ENCODE results near the gene PAX4.
A peak's percentile ranks its signal among the peaks of the same experiment; 100 is the strongest.

PAX4 gene

GRCh38 chr7:127632276-127632910 lies 14.5 kb upstream of the PAX4 start:
- in situ Hi-C loops (cut with MboI; ENCODE audit: low pct_unique_long_range_greater_than_20kb, low sequenced_read_pairs, unreplicated experiment): no loop called here
- no peak for TF ChIP-seq CTCF (IDR thresholded peaks at IDR 0.05; ENCODE audit: extremely low read depth, insufficient read depth, missing control alignments)
- no peak for DNase-seq (ENCODE audit: low spot score)

- in situ Hi-C loops (cut with MboI; ENCODE audit: low pct_unique_long_range_greater_than_20kb, low sequenced_read_pairs, unreplicated experiment): no loop called here
- TF ChIP-seq CTCF (IDR thresholded peaks at IDR 0.05; ENCODE audit: extremely low read depth, insufficient read depth, missing control alignments): peak; percentile 65
- peak; percentile 42 for DNase-seq (ENCODE audit: low spot score)
These were observed 11.4 kb upstream of the PAX4 start for GRCh38 chr7:127629268-127629854.

- in situ Hi-C loops (cut with MboI; ENCODE audit: low pct_unique_long_range_greater_than_20kb, low sequenced_read_pairs, unreplicated experiment): no loop called here
- DNase-seq (ENCODE audit: low spot score): no peak
- peak; percentile 33 for TF ChIP-seq CTCF (IDR thresholded peaks at IDR 0.05; ENCODE audit: extremely low read depth, insufficient read depth, missing control alignments)
These were observed 10.5 kb upstream of the PAX4 start for GRCh38 chr7:127628445-127628844.

- no peak for DNase-seq (ENCODE audit: low spot score)
- TF ChIP-seq CTCF (IDR thresholded peaks at IDR 0.05; ENCODE audit: extremely low read depth, insufficient read depth, missing control alignments): no peak
- in situ Hi-C loops (cut with MboI; ENCODE audit: low pct_unique_long_range_greater_than_20kb, low sequenced_read_pairs, unreplicated experiment): no loop called here
These were observed 7.4 kb upstream of the PAX4 start for GRCh38 chr7:127625331-127625730.

- in situ Hi-C loops (cut with MboI; ENCODE audit: low pct_unique_long_range_greater_than_20kb, low sequenced_read_pairs, unreplicated experiment): no loop called here
- DNase-seq (ENCODE audit: low spot score): no peak
- no peak for TF ChIP-seq CTCF (IDR thresholded peaks at IDR 0.05; ENCODE audit: extremely low read depth, insufficient read depth, missing control alignments)
These were observed 2.7 kb upstream of the PAX4 start for GRCh38 chr7:127620406-127621233.

GRCh38 chr7:127619681-127620405 lies 1.9 kb upstream of the PAX4 start:
- DNase-seq (ENCODE audit: low spot score): no peak
- no peak for TF ChIP-seq CTCF (IDR thresholded peaks at IDR 0.05; ENCODE audit: extremely low read depth, insufficient read depth, missing control alignments)
- in situ Hi-C loops (cut with MboI; ENCODE audit: low pct_unique_long_range_greater_than_20kb, low sequenced_read_pairs, unreplicated experiment): no loop called here
